ES-I3 (cell line): ENCODE measurements around the gene MT1HL1.

Experiments
- H3K36me3 ChIP-seq: 2 replicates; pipeline ENCODE4 v1.6.1; 2013; ENCODE audit warnings: mild to moderate bottlenecking, low read length, control low read depth, moderate library complexity; ENCODE audit not compliant: insufficient read depth
- H3K4me1 ChIP-seq: 2 replicates; pipeline ENCODE4 v1.6.1; 2013; ENCODE audit warnings: mild to moderate bottlenecking, control low read depth, low read length; ENCODE audit not compliant: insufficient read depth
- H3K9ac ChIP-seq: 2 replicates; pipeline ENCODE4 v1.6.1; 2013; ENCODE audit warnings: low read depth, mild to moderate bottlenecking, low read length, moderate library complexity
- H3K9me3 ChIP-seq: 2 replicates; pipeline ENCODE4 v1.6.1; 2013; ENCODE audit warnings: mild to moderate bottlenecking, low read length, moderate library complexity; ENCODE audit not compliant: control insufficient read depth, insufficient read depth

MT1HL1 gene

DNA sequence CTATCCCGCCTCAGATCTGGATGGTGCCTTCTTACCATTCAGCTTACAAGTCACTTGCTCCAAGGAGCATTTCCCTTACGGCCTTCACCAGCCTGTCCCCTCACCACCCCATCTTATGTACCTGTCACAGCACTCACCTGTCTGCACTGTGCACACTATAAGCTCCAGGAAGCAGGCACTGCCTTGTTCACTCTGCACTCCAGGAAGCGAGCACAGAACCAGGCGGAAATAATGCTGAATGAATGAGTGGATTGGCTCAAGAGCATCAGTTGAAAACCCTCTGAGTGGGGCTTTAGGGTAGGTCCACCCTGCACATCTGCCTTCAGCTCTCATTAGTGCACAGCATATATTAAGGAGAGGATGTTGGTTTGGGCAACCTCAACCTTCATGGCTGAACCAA lies 28.8 kb upstream of the MT1HL1 start:
- Histone ChIP-seq H3K9ac (no peak overlapping the region), H3K4me1 (peaks cover 13% of the 10 kb centered on the region), H3K36me3 (no peaks in the 10 kb centered on the region), H3K9me3 (no peaks in the 10 kb centered on the region)

DNA sequence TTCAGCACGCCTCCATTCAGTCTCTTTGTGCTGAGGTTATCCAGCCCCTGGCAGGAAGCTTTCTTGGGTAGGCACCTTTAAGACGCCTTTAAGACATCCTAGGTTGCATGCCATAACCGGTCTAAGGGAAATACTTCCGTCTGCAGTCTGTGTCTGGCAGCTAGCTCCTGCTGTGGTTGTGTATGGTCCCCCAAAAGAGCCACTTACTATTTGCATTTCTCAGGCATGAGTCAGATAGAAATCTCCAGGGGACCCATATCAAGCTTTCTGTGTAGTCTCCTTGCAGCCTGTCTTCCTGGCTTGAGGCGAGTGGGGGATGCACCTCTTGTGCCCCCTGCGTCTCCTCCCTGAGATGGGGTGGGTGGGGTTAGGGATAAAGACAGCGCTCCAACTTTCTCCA lies 27.8 kb upstream of the MT1HL1 start:
- peaks cover 13% of the 10 kb centered on the region for H3K4me1 ChIP-seq
- no peaks in the 10 kb centered on the region for H3K9me3 ChIP-seq
- no peaks in the 10 kb centered on the region for H3K36me3 ChIP-seq
- no peak overlapping the region for H3K9ac ChIP-seq

DNA sequence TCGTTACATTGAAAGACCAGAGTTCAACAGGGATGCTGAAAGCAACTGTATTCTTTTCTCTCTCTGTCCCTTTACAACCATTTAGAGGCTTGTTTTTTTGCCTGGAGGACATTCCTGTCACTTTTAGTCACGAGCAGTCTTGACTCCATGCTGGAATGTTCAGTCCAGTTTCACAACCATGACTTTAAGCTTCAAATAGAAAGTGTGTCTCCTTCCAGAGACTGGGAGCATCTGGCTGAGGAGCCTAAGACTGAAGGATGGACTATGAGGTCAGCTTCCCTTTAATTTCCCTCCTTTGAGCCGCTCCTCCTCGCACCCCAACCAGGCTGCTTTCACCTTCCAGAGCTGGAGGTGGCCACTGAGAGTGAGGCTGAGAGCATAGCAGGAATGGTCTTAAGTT lies 27.2 kb upstream of the MT1HL1 start:
- no peaks in the 10 kb centered on the region for H3K36me3 ChIP-seq
- peaks cover 13% of the 10 kb centered on the region for H3K4me1 ChIP-seq
- 0 out of 2 replicates have a peak overlapping the region, but pooled peaks have one; percentile 2 for H3K9ac ChIP-seq

DNA sequence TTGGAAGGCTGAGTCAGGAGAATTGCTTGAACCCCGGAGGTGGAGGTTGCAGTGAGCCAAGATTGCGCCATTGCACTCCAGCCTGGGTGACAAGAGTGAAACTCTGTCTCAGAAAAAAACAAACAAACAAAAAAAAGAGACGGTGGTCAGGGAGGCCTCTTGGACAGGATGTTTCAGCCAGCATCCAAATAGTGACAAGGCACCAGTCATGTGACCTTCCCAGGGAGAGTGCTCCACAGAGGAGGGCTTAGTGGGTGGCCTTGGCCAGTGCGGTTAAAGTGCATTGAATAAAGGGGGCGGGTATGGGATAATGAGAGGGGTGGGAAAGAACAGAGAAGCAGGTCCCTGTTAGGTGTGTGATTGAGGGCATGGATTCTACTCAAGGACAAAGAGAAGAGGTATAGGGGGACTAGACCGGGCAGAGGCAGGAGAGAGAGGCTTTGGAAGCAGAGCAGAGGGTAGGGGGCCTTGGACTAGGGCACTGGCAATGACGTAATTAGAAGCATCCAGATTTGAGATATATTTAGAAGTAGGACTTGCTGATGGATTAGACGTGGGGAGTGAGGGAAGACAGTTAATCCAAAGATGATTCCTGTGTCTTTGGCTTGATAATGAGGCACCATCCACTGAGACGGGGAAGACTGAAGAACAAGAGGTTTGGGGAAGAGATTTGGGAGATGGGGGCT lies 25.8 kb upstream of the MT1HL1 start:
- Histone ChIP-seq H3K36me3 (no peaks in the 10 kb centered on the region), H3K9ac (no peak overlapping the region), H3K4me1 (peaks cover 13% of the 10 kb centered on the region), H3K9me3 (0 out of 2 replicates have a peak, but pooled peaks cover 3% of the 10 kb centered on the region)

More for the DNA sequence above, 27.2 kb upstream of the MT1HL1 start:
- H3K9me3 ChIP-seq, result no peaks in the 10 kb centered on the region

DNA sequence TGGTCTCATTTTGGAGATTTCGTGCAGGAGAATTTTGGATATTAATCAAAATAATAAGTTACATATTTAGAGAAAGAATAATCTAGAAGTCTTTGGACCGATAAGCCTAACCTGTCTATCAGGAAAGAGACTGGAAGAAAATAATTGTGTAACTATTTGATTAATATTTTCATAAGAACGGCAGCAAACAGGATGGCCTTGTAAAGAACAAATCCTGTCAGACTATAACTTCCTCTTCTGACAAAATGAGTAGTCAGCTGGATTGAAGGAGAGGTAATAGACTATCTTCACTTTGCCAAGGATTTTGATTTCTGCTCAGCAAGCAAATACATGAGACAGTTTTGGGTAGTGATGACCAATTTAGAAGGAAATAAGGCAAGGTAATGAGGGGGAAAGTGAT lies 25.0 kb upstream of the MT1HL1 start:
- Histone ChIP-seq H3K9ac (no peak overlapping the region), H3K36me3 (no peaks in the 10 kb centered on the region), H3K9me3 (0 out of 2 replicates have a peak, but pooled peaks cover 3% of the 10 kb centered on the region), H3K4me1 (peaks cover 13% of the 10 kb centered on the region)

DNA sequence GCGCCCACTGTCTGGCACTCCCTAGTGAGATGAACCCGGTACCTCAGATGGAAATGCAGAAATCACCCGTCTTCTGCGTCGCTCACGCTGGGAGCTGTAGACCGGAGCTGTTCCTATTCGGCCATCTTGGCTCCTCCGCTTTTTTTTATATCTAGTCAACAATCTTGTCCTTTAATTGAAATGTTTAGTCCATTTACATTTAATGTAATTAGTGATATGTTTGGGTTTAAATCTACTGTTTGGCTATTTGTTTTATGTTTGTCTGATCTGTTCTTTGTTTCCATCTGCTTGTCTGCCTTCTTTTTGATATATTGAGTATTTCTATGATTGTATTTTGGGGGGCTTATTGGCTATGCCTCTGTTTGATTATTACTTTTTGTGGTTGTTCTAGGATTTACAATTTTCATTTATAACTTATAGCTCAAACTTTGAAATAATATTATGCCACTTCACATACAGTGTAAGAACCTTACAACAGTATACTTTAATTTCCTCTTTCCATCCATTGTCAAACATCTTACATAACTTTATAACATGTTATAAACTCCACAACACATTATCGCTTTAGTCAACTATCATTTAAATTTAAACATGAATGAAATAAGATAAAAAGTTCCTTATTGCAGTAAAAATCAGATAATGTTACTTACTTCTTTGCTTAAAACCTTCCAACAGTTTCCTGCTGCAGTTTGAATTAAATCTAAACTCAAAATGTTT lies 21.3 kb upstream of the MT1HL1 start:
- no peaks in the 10 kb centered on the region for H3K4me1 ChIP-seq
- H3K9ac ChIP-seq, result no peak overlapping the region
- no peaks in the 10 kb centered on the region for H3K36me3 ChIP-seq
- 0 out of 2 replicates have a peak, but pooled peaks cover 3% of the 10 kb centered on the region for H3K9me3 ChIP-seq

DNA sequence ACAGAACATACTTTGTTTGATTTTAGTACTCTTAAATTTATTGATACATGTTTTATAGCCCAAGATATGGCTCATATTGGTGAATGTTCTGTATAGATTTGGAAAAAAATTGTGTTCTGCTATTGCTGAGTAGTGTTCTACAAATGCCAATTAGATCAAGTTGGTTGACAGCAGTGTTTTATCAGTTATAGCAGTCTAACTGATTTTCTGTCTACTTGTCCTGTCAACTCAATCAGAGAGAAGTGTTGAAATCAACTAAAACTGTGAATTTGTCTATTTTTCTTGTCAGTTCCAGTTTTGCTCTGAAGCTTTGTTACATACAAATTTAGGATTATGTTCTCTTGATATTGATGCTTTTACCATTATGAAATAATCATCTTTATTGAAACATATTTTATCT lies 14.7 kb upstream of the MT1HL1 start:
- no peak overlapping the region for H3K9ac ChIP-seq
- peaks cover 11% of the 10 kb centered on the region for H3K4me1 ChIP-seq
- H3K36me3 ChIP-seq, result no peaks in the 10 kb centered on the region
- H3K9me3 ChIP-seq, result no peaks in the 10 kb centered on the region

DNA sequence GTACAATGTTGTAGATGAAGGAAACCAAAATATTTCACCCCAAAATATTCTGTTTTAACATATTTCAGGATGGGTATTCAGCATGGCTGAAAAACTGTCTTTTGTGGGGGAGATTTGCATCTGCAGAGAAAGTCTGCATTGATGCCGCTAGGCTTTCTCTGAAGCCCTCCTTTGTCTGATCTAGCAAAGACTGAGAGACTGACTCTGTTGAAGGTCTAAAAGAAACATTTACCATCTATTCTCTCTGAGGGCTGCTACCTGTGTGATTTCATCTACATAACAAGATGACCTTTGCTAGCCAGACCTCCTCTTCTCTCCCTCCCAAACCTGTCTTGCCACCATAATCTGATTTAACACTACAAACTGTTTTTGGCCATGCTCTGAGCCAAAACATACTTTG lies 12.4 kb upstream of the MT1HL1 start:
- no peaks in the 10 kb centered on the region for H3K9me3 ChIP-seq
- H3K9ac ChIP-seq, result no peak overlapping the region
- H3K4me1 ChIP-seq, result peaks cover 11% of the 10 kb centered on the region
- H3K36me3 ChIP-seq, result no peaks in the 10 kb centered on the region

DNA sequence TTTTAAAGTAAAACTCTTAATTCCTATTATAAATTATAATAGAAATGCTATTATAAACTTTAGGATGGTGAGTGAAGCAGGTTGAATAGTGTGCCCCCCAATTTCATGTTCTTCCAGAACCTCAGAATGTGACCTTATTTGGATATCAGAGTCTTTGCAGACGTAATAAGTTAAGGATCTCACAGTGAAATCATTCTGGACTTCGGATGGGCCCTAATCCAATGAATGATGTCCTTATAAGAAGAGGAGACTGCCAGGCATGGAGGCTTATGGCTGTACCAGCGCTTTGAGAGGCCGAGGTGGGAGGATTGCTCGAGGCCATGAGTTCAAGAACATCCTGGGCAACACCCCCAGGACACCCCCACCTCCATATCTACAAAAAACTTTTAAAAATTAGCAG lies 9.4 kb upstream of the MT1HL1 start:
- H3K9me3 ChIP-seq, result no peaks in the 10 kb centered on the region
- no peak overlapping the region for H3K9ac ChIP-seq
- H3K36me3 ChIP-seq, result no peaks in the 10 kb centered on the region
- H3K4me1 ChIP-seq, result peaks cover 18% of the 10 kb centered on the region

DNA sequence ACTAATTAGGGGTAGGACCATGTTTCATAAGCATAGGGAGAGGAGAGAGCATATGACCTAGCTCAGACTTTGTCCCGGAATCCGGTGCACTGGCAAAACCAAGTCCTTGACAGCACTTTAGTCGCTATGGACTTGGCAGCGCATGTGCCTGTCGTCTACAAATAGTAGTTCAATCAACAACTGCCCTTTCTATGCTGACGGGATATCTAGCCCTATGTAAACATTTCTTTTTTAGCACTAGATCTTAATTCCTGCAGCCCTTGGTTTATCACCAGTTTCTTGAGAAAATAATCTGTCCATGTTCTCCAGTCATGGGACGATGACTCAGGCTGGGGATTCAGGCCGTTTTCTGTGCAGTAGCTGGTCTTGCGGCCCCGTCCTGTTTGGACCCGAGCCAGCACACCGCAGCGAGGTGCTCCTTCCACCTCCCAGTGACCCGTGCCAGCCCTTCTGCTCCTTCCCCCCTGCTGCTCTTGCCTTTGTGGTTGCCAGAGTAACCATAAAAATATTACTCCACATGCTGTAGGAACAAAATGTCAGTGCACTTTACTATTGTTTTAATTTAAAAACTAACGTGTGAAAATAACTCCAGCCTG lies 8.6 kb upstream of the MT1HL1 start:
- Histone ChIP-seq H3K9ac (no peak overlapping the region), H3K4me1 (peaks cover 18% of the 10 kb centered on the region), H3K9me3 (no peaks in the 10 kb centered on the region), H3K36me3 (no peaks in the 10 kb centered on the region)

DNA sequence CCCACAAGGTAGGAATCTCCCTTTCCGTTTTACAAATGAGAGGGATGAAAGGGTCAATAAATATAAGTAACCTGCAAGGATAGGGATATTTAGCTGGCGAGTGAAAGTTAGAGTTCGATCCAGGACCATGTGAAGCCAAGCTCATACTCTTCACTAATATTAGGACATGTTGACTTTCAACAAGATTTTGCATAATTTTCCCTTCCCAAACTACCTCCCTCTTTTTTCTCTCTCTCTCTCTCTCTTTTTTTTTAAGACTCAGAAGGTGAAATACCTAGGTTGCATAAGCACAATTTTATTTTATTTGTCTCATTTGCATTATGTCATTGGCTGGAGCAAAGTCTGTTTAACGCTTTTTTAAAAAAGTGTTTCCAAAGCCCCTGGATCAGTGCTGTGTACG lies 8.1 kb upstream of the MT1HL1 start:
- H3K9me3 ChIP-seq, result no peaks in the 10 kb centered on the region
- H3K4me1 ChIP-seq, result peaks cover 17% of the 10 kb centered on the region
- no peak overlapping the region for H3K9ac ChIP-seq
- H3K36me3 ChIP-seq, result no peaks in the 10 kb centered on the region

DNA sequence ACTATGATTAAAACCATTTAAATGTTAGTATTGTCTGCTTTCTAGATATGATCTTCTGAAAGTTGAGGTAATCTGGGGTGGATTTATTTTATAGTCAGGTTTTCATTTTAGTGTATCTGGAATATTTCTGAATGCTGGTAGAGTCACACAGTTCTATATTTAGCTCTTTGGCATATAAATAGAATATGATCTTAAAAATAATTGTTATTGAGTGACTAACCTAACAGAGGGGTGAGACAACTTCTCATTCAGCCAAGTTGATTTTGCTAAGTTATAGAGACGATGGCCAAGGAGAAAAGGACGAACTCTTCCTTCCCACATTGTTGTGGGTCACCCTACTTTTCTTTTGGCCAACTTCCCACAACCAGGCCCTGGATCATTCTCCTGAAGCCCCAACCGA lies 7.2 kb upstream of the MT1HL1 start:
- H3K4me1 ChIP-seq, result peaks cover 8% of the 10 kb centered on the region
- H3K9me3 ChIP-seq, result no peaks in the 10 kb centered on the region
- no peaks in the 10 kb centered on the region for H3K36me3 ChIP-seq
- no peak overlapping the region for H3K9ac ChIP-seq

DNA sequence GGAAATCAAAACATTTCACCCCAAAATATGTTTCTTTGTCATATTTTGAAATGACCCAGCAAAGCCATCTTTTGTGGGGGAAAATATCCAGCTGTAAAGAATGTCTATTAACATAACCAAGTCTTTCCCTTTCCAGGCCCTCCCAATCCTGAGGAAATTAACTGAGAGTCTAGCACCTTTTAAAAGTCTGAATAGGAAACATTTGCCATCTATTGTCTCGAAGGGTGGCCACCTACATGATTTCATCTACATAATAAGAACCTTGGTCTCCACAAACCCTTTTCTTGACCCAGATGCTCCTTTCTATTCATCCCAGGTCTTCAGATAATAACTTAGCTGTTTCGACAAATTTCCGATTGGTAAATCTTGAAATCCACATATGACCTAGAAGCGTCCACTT lies 5.4 kb upstream of the MT1HL1 start:
- Histone ChIP-seq H3K9me3 (no peaks in the 10 kb centered on the region), H3K36me3 (no peaks in the 10 kb centered on the region), H3K4me1 (peaks cover 7% of the 10 kb centered on the region; the same call in 1 of the 2 replicates), H3K9ac (no peak overlapping the region)

DNA sequence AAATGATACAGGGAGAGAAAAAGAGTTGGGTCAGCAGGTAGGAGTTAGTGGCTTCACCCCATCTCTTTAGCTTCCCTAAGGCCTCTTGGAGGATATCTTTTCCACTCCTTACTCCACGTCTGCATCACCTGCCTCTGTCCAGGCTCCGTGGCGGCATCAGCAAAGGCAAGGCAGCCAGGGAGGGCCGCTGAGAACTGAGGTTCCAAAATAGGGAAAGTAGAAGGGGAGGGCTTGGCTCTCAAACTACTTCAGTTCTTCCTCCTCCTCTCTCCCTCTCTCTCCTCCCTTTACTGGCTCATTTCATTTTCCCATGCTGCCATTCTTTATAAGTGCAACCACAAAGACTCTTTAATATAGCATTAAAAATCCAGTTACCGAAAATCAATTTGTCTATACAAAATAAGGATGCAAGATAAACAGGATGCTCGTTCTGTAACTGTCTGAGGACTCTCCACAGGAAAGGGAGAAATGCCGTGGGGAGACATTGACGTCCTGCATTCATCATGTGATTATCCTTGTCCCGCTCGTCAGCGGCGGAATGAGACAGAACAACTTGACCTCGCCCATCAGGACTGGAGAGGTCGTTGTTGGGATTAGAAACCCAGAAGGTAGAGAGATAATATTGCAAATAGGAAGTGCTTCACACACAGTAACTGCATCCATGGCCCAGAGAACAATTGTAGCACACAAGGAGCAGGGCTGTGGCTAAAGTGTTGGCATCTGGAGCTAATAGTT lies 3.1 kb upstream of the MT1HL1 start:
- Histone ChIP-seq H3K9me3 (no peaks in the 10 kb centered on the region), H3K36me3 (no peaks in the 10 kb centered on the region), H3K9ac (no peak overlapping the region), H3K4me1 (peaks cover 7% of the 10 kb centered on the region; the same call in 1 of the 2 replicates)
